Loucy (cell line): ENCODE data around the gene DCST1.

ENCODE experiments used
- H2AFZ ChIP-seq: fragments of 200-600 bp; sonication (generic); 2 replicates; pipeline ENCODE4 v1.6.0; 2016; ENCODE audit warnings: antibody characterized with exemption, mild to moderate bottlenecking, low read length, moderate library complexity
- H3F3A ChIP-seq: fragments of 200-600 bp; 2 replicates; pipeline ENCODE4 v1.6.0; 2016; ENCODE audit warnings: antibody characterized with exemption, low read depth, mild to moderate bottlenecking
- H3K27me3 ChIP-seq: fragments of 200-600 bp; sonication (generic); 2 replicates; pipeline ENCODE4 v1.6.1; 2014; ENCODE audit warnings: low read length, mild to moderate bottlenecking; ENCODE audit not compliant: insufficient read depth, poor library complexity, severe bottlenecking
- H3K36me3 ChIP-seq: fragments of 200-600 bp; sonication (generic); 2 replicates; pipeline ENCODE4 v1.6.1; 2016; ENCODE audit warnings: low read length; ENCODE audit not compliant: insufficient read depth
- H3K4me1 ChIP-seq: fragments of 200-600 bp; sonication (generic); 2 replicates; pipeline ENCODE4 v1.5.1; 2014; ENCODE audit warnings: low read length, mild to moderate bottlenecking; ENCODE audit not compliant: insufficient read depth, poor library complexity, severe bottlenecking
- H3K4me2 ChIP-seq: fragments of 200-600 bp; sonication (generic); 2 replicates; pipeline ENCODE4 v1.6.0; 2014; ENCODE audit warnings: antibody characterized with exemption, low read length, low read depth, mild to moderate bottlenecking; ENCODE audit not compliant: poor library complexity, severe bottlenecking
- H3K4me3 ChIP-seq: fragments of 200-600 bp; sonication (generic); 2 replicates; pipeline ENCODE4 v1.5.1; 2014; ENCODE audit warnings: low read length, mild to moderate bottlenecking, mixed read lengths; ENCODE audit not compliant: poor library complexity, severe bottlenecking
- H3K79me2 ChIP-seq: fragments of 200-600 bp; sonication (generic); 2 replicates; pipeline ENCODE4 v1.6.1; 2014; ENCODE audit warnings: low read length; ENCODE audit not compliant: insufficient read depth
- H3K9ac ChIP-seq: fragments of 200-600 bp; sonication (generic); 2 replicates; pipeline ENCODE4 v1.6.0; 2014; ENCODE audit warnings: mild to moderate bottlenecking, low read depth, low read length, moderate library complexity; ENCODE audit not compliant: poor library complexity, severe bottlenecking
- H3K9me2 ChIP-seq: fragments of 200-600 bp; sonication (generic); replicated peaks from 2 replicates; pipeline ENCODE4 v1.6.1; 2016; ENCODE audit warnings: low read depth, low read length, mixed read lengths
- H3K9me3 ChIP-seq: fragments of 200-600 bp; sonication (generic); 2 replicates; pipeline ENCODE4 v1.6.1; 2014; ENCODE audit warnings: mild to moderate bottlenecking, antibody characterized with exemption, low read length, low read depth; ENCODE audit not compliant: insufficient read depth
- H4K20me1 ChIP-seq: fragments of 200-600 bp; sonication (generic); 2 replicates; pipeline ENCODE4 v1.6.0; 2014; ENCODE audit warnings: antibody characterized with exemption, low read length, mild to moderate bottlenecking; ENCODE audit not compliant: insufficient read depth, poor library complexity, severe bottlenecking
- CTCF ChIP-seq: fragments of 200-600 bp; sonication (generic); conservative IDR thresholded peaks from 2 replicates; pipeline ENCODE4 v1.5.1; 2014; ENCODE audit warnings: mild to moderate bottlenecking, antibody characterized with exemption, low read length
- EZH2phosphoT487 ChIP-seq: fragments of 200-600 bp; IDR thresholded peaks from 2 replicates; pipeline ENCODE4 v1.6.1; 2018; ENCODE audit warnings: antibody characterized with exemption, mild to moderate bottlenecking, moderate library complexity, borderline replicate concordance

Gene DCST1

GRCh38 chr1:155017946-155018316, 15.7 kb upstream of the DCST1 start:
- peak overlapping the region; percentile 85 for H3K4me2 ChIP-seq

GRCh38 chr1:155018617-155019348, 14.8 kb upstream of the DCST1 start:
- Histone ChIP-seq H3K9ac (no peak overlapping the region), H2AFZ (no peak overlapping the region), H3K9me3 (no peaks in the 10 kb centered on the region), H3K79me2 (no peaks in the 10 kb centered on the region), H3K4me3 (no peak overlapping the region), H3K4me2 (no peak overlapping the region), H3K27me3 (no peaks in the 10 kb centered on the region), H3K36me3 (no peaks in the 10 kb centered on the region), H3K9me2 (no peaks in the 10 kb centered on the region), H4K20me1 (no peaks in the 10 kb centered on the region), H3K4me1 (peaks cover 13% of the 10 kb centered on the region), H3F3A (no peaks in the 10 kb centered on the region)
- no peak for TF ChIP-seq EZH2phosphoT487
- TF ChIP-seq CTCF = no peak

More at GRCh38 chr1:155017946-155018316, 15.7 kb upstream of the DCST1 start:
- no peak for TF ChIP-seq CTCF
- no peak for TF ChIP-seq EZH2phosphoT487
- Histone ChIP-seq H2AFZ (peak overlapping the region; percentile 36; the same call in 1 of the 2 replicates), H3F3A (no peaks in the 10 kb centered on the region), H3K4me3 (peak overlapping the region; percentile 59), H3K9ac (peak overlapping the region; percentile 60), H3K4me1 (peaks cover 20% of the 10 kb centered on the region), H3K36me3 (no peaks in the 10 kb centered on the region), H3K9me3 (no peaks in the 10 kb centered on the region), H3K79me2 (no peaks in the 10 kb centered on the region), H3K27me3 (no peaks in the 10 kb centered on the region), H3K9me2 (no peaks in the 10 kb centered on the region), H4K20me1 (no peaks in the 10 kb centered on the region)

- Histone ChIP-seq H4K20me1 (no peaks in the 10 kb centered on the region), H2AFZ (no peak overlapping the region), H3K9ac (no peak overlapping the region), H3K79me2 (no peaks in the 10 kb centered on the region), H3K4me3 (no peak overlapping the region), H3K9me3 (no peaks in the 10 kb centered on the region), H3K4me1 (peaks cover 6% of the 10 kb centered on the region), H3K27me3 (no peaks in the 10 kb centered on the region), H3F3A (no peaks in the 10 kb centered on the region), H3K4me2 (no peak overlapping the region), H3K9me2 (no peaks in the 10 kb centered on the region), H3K36me3 (no peaks in the 10 kb centered on the region)
- TF ChIP-seq CTCF (no peak), EZH2phosphoT487 (no peak)
Measured at GRCh38 chr1:155019377-155020245, 14.0 kb upstream of the DCST1 start.
